BLaER1 treated with 17β-estradiol and CSF1 and Interleukin-3, amounts not matched to agents 10 nM and 100 nM (cell line): ENCODE measurements around the gene PLXNA2.

Experiments
- H3K27ac ChIP-seq, 11 experiments: shearing (Covaris generic); formaldehyde crosslinking; 2 replicates each; pipeline ENCODE4 v1.8.1; 2022
- H3K27me3 ChIP-seq, 11 experiments: shearing (Covaris generic); formaldehyde crosslinking; 2 replicates each; pipeline ENCODE4 v1.8.1; 2022
- H3K36me3 ChIP-seq, 11 experiments: shearing (Covaris generic); formaldehyde crosslinking; 2 replicates each; pipeline ENCODE4 v1.8.1; 2022
- H3K4me1 ChIP-seq, 10 experiments: shearing (Covaris generic); formaldehyde crosslinking; 2 replicates each; pipeline ENCODE4 v1.8.1; 2022
- H3K4me2 ChIP-seq, 11 experiments: shearing (Covaris generic); formaldehyde crosslinking; 2 replicates each; pipeline ENCODE4 v1.8.1; 2022
- H3K4me3 ChIP-seq, 10 experiments: shearing (Covaris generic); formaldehyde crosslinking; 2 replicates each; pipeline ENCODE4 v1.8.1; 2022
- H3K9ac ChIP-seq, 11 experiments: shearing (Covaris generic); formaldehyde crosslinking; 2 replicates each; pipeline ENCODE4 v1.8.1; 2022
- H3K9me3 ChIP-seq, 11 experiments: shearing (Covaris generic); formaldehyde crosslinking; replicated peaks in 1 of 11; 2 replicates each; pipeline ENCODE4 v1.8.1; 2022
- H4K20me1 ChIP-seq, 11 experiments: shearing (Covaris generic); formaldehyde crosslinking; 2 replicates each; pipeline ENCODE4 v1.8.1; 2022
- Cebpa-rat ChIP-seq, 11 experiments: shearing (Covaris generic); IDR thresholded peaks; 2 replicates each; pipeline ENCODE4 v1.8.1; 2022

The PLXNA2 gene

DNA sequence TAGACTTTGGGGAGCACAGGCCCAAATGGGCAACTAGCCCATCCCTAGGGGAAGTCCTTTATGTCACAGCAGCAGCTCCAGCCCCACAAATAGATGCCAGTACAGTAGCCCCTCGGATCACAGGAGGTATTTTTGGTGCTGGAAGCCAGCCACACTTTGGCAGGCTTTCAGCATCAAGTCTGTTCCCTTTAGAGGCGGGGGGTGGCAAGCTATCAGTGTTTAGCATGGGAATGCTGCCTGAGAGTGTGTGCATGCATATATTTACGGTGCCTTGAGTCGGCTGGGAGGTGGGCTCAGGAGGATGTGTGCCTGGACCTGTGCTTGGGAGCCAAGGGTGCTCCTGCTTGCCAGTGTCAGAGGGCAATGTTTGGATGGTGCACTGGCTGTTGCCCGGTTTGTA lies 3.5 kb upstream of the PLXNA2 start:
- Histone ChIP-seq H3K9me3 (no peaks in the 10 kb centered on the region), H4K20me1 (peaks cover 0 to 13% (median 6%) of the 10 kb centered on the region in 11 experiments; a peak in 16 of 22 replicates), H3K4me1 (peaks cover 11 to 21% (median 14%) of the 10 kb centered on the region in 10 experiments), H3K4me2 (no peak overlapping the region), H3K27ac (no peak overlapping the region), H3K27me3 (peaks cover 10 to 19% (median 15%) of the 10 kb centered on the region in 11 experiments), H3K36me3 (no peaks in the 10 kb centered on the region), H3K4me3 (no peak overlapping the region), H3K9ac (no peak overlapping the region)
- TF ChIP-seq Cebpa-rat (IDR thresholded peaks at IDR 0.05): no peak

DNA sequence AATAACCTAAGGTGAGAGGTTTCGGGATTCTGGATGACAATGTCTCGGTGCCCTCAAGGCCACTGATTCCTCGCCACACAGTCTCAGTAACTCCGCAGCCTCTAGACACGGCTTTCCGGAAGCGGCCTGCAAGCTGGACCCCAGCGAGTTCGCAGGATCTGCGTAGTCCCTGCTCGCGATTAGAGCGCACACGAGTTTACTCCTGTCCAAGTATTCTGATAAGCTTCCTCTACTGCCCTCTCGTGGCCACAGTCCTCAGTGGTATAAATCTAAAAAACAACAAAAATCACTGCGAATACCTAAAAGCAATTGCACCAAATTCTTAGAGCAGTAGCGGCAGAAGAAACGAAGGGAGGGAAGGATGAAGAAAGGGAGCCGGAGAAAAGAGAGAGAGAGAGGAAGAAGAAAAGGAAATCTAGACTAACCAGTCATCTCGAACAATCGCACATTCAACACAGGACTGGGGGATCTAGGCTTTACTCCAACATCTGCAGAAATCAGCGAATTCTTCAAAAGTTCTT lies 1.1 kb upstream of the PLXNA2 start:
- Histone ChIP-seq H3K36me3 (no peaks in the 10 kb centered on the region), H3K4me2 (peak overlapping the region; percentile 95 to 100 (median 98)), H3K4me1 (peaks cover 16 to 23% (median 17%) of the 10 kb centered on the region in 10 experiments), H3K27me3 (peaks cover 33 to 44% (median 38%) of the 10 kb centered on the region in 11 experiments), H3K9ac (peak overlapping the region in 10 of 11 experiments; percentile 51 to 78 (median 73); a peak in 16 of 22 replicates), H3K9me3 (no peaks in the 10 kb centered on the region), H4K20me1 (peaks cover 0 to 29% (median 23%) of the 10 kb centered on the region in 11 experiments; a peak in 16 of 22 replicates), H3K4me3 (peak overlapping the region; percentile 69 to 82 (median 74); a peak in 19 of 20 replicates), H3K27ac (peak overlapping the region in 5 of 11 experiments; percentile 46 to 72 (median 70); a peak in 8 of 22 replicates)
- TF ChIP-seq Cebpa-rat (IDR thresholded peaks at IDR 0.05): no peak

DNA sequence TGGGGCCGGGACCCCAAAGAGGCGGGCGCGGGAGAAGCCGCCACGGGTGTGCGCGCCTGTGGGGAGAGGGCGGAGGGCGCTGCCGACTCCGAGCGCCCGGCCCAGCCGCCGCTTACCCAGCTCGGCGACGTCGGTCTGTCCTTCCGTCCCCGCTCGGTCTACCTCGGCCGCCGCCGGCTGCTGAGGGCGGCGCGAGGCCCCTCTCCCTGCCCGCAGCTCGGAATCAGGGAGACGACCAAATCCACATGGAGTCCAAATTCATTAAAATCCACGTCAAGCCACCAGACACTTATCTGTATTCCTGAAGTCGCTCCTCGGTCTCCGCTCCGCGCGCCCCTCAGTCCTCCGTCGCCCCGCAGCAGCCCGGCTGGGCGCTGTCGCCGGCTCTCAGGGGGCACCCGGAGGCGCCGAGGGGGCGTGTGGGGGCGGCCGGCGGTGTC lies 637 bp downstream of the PLXNA2 start:
- H3K9ac ChIP-seq: peak overlapping the region; percentile 54 to 78 (median 73)
- no peaks in the 10 kb centered on the region for H3K36me3 ChIP-seq
- peaks cover 0 to 41% (median 23%) of the 10 kb centered on the region in 11 experiments; a peak in 16 of 22 replicates for H4K20me1 ChIP-seq
- no peaks in the 10 kb centered on the region for H3K9me3 ChIP-seq
- TF ChIP-seq Cebpa-rat (IDR thresholded peaks at IDR 0.05): no peak
- peak overlapping the region; percentile 95 to 100 (median 98) for H3K4me2 ChIP-seq
- peak overlapping the region in 5 of 11 experiments; percentile 22 to 56 (median 49); a peak in 9 of 22 replicates for H3K27ac ChIP-seq
- H3K4me3 ChIP-seq: peak overlapping the region; percentile 69 to 82 (median 74)
- peaks cover 37 to 54% (median 48%) of the 10 kb centered on the region in 11 experiments for H3K27me3 ChIP-seq
- H3K4me1 ChIP-seq: peaks cover 16 to 23% (median 17%) of the 10 kb centered on the region in 10 experiments

DNA sequence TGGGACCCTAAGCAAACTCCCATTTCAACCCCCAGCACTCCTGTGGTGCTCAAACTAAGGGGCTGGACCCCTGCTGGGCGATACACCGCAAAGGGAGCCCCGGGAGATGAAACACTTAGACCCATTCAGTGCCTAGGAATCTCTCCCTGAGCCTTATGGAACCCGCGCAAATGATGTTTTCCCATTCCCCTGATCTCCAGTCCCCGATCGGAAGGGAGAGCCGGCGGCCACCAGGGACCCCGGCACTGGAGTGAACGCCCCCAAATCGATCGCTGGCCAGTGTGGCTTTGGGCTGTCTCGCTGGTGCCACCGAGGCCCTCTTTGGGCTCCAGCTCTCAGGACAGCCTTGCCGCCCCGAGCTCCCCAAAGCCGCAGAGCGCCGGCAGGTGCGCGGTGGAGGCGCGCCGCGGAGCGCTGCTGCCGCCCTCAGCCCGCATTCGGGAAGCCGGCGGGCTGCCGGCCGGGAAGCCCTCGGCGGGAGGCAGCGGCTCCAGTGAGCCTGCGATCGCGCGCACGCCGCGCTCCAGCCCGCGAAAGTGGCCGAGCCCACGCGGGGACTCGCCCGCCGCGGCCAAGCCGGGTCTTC lies 1.1 kb downstream of the PLXNA2 start:
- peaks cover 0 to 42% (median 24%) of the 10 kb centered on the region in 11 experiments; a peak in 16 of 22 replicates for H4K20me1 ChIP-seq
- peak overlapping the region in 4 of 11 experiments; percentile 38 to 56 (median 52); a peak in 4 of 22 replicates for H3K27ac ChIP-seq
- no peaks in the 10 kb centered on the region for H3K9me3 ChIP-seq
- peaks cover 37 to 54% (median 49%) of the 10 kb centered on the region in 11 experiments for H3K27me3 ChIP-seq
- peaks cover 16 to 23% (median 17%) of the 10 kb centered on the region in 10 experiments for H3K4me1 ChIP-seq
- H3K36me3 ChIP-seq: no peaks in the 10 kb centered on the region
- H3K4me2 ChIP-seq: peak overlapping the region; percentile 95 to 100 (median 98)
- H3K9ac ChIP-seq: peak overlapping the region; percentile 54 to 78 (median 73)
- TF ChIP-seq Cebpa-rat (IDR thresholded peaks at IDR 0.05): no peak
- peak overlapping the region; percentile 69 to 82 (median 74) for H3K4me3 ChIP-seq

DNA sequence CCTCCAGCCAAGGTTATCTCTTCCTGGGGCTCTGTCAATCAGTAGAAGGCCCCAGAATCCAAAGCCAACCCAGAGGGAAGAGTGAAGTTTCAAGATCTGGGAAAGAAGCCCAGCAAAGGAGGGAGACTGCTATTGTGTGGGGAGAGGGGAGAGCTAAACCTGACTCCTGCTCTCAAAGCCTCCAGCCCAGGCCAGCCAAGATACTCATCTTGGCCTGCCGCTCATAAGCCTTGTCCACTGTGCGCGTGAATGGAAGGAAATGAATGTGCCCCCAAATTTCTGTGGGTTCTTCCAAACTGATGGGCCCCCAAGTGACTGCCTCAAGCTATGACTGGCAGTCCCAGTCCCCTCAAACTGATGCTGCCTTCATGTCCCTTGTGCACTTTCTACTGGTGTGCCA lies 2.0 kb downstream of the PLXNA2 start:
- no peak overlapping the region for H3K9ac ChIP-seq
- H3K4me1 ChIP-seq: peaks cover 16 to 23% (median 17%) of the 10 kb centered on the region in 10 experiments
- no peaks in the 10 kb centered on the region for H3K36me3 ChIP-seq
- no peak overlapping the region for H3K27ac ChIP-seq
- peak overlapping the region in 2 of 10 experiments; percentile 75 to 82; a peak in 2 of 20 replicates for H3K4me3 ChIP-seq
- TF ChIP-seq Cebpa-rat (IDR thresholded peaks at IDR 0.05): no peak
- peak overlapping the region in 3 of 11 experiments; percentile 95 to 98 (median 96); a peak in 3 of 22 replicates for H3K4me2 ChIP-seq
- H3K9me3 ChIP-seq: no peaks in the 10 kb centered on the region
- peaks cover 37 to 60% (median 51%) of the 10 kb centered on the region in 11 experiments for H3K27me3 ChIP-seq
- H4K20me1 ChIP-seq: peaks cover 0 to 44% (median 24%) of the 10 kb centered on the region in 11 experiments; a peak in 16 of 22 replicates

DNA sequence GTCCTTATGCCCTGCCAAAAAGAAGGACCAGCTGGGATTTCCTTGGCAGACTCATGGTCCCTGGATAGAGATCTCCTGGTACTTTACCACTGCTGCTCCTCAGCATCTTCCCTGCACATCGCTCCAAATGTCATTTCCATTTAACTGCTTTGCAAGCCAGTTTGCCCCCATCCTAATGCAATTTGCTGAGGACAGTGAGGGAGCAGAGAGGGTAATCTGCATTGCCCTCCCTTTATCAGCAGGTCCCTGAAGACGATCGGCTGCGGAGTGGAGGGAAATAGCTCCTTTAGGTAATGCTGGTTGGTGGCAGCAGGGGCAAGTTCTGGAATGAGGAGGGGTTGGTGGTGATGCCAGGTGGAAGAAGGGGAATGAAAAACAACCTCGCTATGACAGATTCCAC lies 2.7 kb downstream of the PLXNA2 start:
- Histone ChIP-seq H3K27ac (no peak overlapping the region), H3K27me3 (peaks cover 37 to 66% (median 51%) of the 10 kb centered on the region in 11 experiments), H3K4me2 (no peak overlapping the region), H4K20me1 (peaks cover 0 to 51% (median 24%) of the 10 kb centered on the region in 11 experiments; a peak in 16 of 22 replicates), H3K36me3 (no peaks in the 10 kb centered on the region), H3K9ac (no peak overlapping the region), H3K4me1 (peaks cover 20 to 28% (median 22%) of the 10 kb centered on the region in 10 experiments), H3K4me3 (no peak overlapping the region), H3K9me3 (no peaks in the 10 kb centered on the region)
- TF ChIP-seq Cebpa-rat (IDR thresholded peaks at IDR 0.05): no peak

DNA sequence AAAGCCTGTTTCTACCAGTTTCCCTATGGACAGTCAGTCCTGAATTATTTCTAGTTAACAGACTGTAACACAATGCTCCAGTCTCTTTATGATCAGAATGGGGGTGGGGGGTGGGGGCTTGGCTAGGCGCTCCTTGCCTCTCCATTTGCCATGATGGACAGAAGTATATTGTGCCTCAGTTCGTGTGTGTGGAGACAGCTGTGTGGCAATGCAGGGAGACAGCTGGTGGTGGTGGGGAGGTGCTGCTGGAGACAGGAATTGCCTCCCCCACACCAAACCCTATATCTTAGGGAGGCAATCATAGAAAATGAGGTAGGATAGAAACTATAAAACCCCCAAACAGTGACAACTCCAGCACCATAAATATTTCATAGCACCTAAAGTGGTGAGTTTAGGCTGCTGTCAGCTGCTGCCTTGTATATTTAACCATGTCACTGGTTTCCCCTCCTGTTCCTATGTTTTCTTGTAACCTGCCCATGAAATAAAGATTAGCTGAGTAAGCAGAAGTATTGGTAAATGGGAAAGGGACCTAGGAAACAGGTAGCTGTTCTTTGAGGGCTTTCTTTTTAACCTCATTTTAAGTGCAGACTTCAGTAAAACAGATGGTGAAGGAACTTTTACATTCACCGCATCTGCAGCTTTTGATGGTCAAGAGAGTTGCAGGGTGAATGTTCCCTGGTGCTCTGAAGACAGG lies 3.4 kb downstream of the PLXNA2 start:
- H3K27me3 ChIP-seq: peaks cover 37 to 71% (median 51%) of the 10 kb centered on the region in 11 experiments
- no peak overlapping the region for H3K27ac ChIP-seq
- H3K4me2 ChIP-seq: no peak overlapping the region

DNA sequence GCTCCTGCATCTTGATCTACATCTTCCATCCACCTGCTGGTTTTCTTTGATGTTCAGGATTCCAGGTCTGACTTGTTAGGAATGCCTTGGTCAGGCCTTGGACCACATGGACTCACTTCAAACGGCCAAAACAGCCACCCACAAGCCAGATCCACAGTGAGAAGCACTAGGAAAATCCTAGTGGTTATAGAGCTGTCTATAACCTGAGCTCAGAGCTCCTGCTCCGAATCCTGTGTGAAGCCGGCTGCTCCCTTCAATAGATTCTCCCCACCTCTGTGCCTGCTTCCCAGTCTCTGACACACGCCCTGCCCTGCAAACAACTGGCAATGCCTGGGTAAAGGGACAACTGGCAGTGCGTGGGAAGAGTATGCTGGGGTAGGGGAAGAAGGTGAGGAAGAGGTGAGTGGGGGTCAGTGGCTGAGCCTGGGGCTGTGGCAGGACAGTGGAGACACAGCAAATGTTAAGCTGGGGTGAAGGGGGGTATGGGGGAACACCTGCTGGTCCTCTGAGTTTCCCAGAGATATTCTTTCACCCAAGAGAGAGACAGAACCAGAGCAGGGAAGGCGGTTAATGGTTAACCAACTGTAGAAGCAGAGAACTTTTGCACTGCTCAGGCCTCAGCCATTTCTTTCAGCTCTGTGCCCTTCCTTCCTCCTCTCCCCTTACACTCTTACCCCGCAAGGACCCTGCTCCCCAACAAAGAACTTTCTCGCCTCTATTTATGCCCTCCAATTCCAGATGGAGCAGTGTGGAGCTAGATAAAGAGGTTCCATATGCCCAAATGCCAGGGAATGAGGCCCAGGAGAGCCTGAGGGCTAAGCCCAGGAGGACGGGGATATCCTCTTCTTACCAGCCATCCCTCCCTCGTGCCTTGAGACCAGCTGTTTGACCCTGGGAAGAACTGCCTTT lies 4.5 kb downstream of the PLXNA2 start:
- peaks cover 37 to 78% (median 51%) of the 10 kb centered on the region in 11 experiments for H3K27me3 ChIP-seq
- no peak overlapping the region for H3K4me2 ChIP-seq
- no peak for TF ChIP-seq Cebpa-rat (IDR thresholded peaks at IDR 0.05)
- H3K9me3 ChIP-seq: no peaks in the 10 kb centered on the region
- H3K36me3 ChIP-seq: no peaks in the 10 kb centered on the region
- no peak overlapping the region for H3K9ac ChIP-seq
- H3K4me1 ChIP-seq: peaks cover 30 to 38% (median 34%) of the 10 kb centered on the region in 10 experiments
- H3K4me3 ChIP-seq: no peak overlapping the region
- no peak overlapping the region for H3K27ac ChIP-seq
- peaks cover 0 to 64% (median 24%) of the 10 kb centered on the region in 11 experiments; a peak in 16 of 22 replicates for H4K20me1 ChIP-seq

More for the DNA sequence above, 3.4 kb downstream of the PLXNA2 start:
- Histone ChIP-seq H3K4me1 (peaks cover 27 to 35% (median 29%) of the 10 kb centered on the region in 10 experiments), H4K20me1 (peaks cover 0 to 58% (median 24%) of the 10 kb centered on the region in 11 experiments; a peak in 16 of 22 replicates), H3K9ac (no peak overlapping the region), H3K4me3 (no peak overlapping the region), H3K9me3 (no peaks in the 10 kb centered on the region), H3K36me3 (no peaks in the 10 kb centered on the region)
- no peak for TF ChIP-seq Cebpa-rat (IDR thresholded peaks at IDR 0.05)
